ENCODE results near the gene CCDC182. TPM values are rescaled to one million over a fixed set of nuclear protein-coding genes. Genes with fewer than 3 reads are reported as not detected.

The CCDC182 gene
- total RNA-seq, 1 donor from 2014 or later: not detected

GRCh38 chr17:57735230-57735629, 9.9 kb downstream of the CCDC182 start:
- H3K27me3 Mint-ChIP-seq (ENCODE audit: insufficient read depth): peaks cover 32% of the 10 kb centered on the region
- H3K36me3 Mint-ChIP-seq (ENCODE audit: low read depth): no peaks in the 10 kb centered on the region
- intact Hi-C loops (cut with micrococcal nuclease): no loop called here
- H3K4me3 Mint-ChIP-seq: no peak overlapping the region
- peaks cover 6% of the 10 kb centered on the region for H3K4me1 Mint-ChIP-seq (ENCODE audit: low read depth)
- H3K27ac Mint-ChIP-seq: no peak overlapping the region
- DNase-seq (ENCODE audit: low spot score): no peak
- H3K9me3 Mint-ChIP-seq: no peaks in the 10 kb centered on the region

DNA sequence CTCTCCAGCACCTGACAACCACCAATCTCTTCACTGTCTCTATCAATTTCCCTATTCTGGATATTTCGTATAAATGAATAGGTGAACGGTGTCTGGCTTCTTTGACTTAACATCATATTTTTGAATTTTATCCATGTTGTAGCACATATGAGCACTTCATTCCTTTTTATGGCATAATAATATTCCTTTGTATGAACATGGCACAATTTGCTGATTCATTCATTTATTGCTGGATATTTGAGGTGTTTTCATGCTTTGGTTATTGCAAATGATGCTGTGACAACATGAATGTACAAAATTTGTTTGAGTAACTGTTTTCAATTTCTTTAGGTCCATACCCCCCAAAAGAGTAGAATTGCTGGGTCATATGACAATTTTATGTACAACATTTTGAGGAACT, 12.0 kb downstream of the CCDC182 start:
- Mint-ChIP-seq H3K4me3 (no peak overlapping the region), H3K27me3 (ENCODE audit: insufficient read depth) (peaks cover 27% of the 10 kb centered on the region), H3K27ac (no peak overlapping the region), H3K4me1 (ENCODE audit: low read depth) (no peaks in the 10 kb centered on the region), H3K9me3 (no peaks in the 10 kb centered on the region), H3K36me3 (ENCODE audit: low read depth) (no peaks in the 10 kb centered on the region)
- no peak for DNase-seq (ENCODE audit: low spot score)
- intact Hi-C loops (cut with micrococcal nuclease): no loop called here

DNA sequence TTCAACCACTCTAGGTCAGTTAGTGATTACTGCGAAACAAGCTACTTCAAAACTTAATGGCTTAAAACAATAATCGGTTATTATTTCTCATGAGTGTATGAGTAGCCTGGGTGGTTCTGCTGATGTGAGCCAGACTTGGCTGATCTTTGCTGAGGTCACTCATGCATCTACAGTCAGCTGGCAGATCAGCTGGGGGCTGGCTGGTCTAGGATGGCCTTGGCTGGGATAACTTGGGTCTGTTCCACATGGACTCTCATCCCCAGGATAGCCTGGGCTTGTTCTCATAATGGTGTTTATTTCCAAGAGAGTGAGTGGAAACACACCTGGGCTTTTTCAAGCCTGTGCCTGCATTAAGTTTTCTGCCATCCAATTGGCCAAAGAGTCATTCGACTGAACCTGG, 13.0 kb downstream of the CCDC182 start:
- Mint-ChIP-seq H3K4me3 (no peak overlapping the region), H3K27ac (no peak overlapping the region), H3K27me3 (ENCODE audit: insufficient read depth) (peaks cover 25% of the 10 kb centered on the region), H3K36me3 (ENCODE audit: low read depth) (no peaks in the 10 kb centered on the region), H3K4me1 (ENCODE audit: low read depth) (no peaks in the 10 kb centered on the region), H3K9me3 (no peaks in the 10 kb centered on the region)
- no peak for DNase-seq (ENCODE audit: low spot score)
- intact Hi-C loops (cut with micrococcal nuclease): no loop called here

- Mint-ChIP-seq H3K27me3 (ENCODE audit: insufficient read depth) (peaks cover 23% of the 10 kb centered on the region), H3K9me3 (no peaks in the 10 kb centered on the region), H3K27ac (no peak overlapping the region), H3K36me3 (ENCODE audit: low read depth) (no peaks in the 10 kb centered on the region), H3K4me1 (ENCODE audit: low read depth) (no peaks in the 10 kb centered on the region), H3K4me3 (no peak overlapping the region)
- intact Hi-C loops (cut with micrococcal nuclease): no loop called here
- no peak for DNase-seq (ENCODE audit: low spot score)
Measured at GRCh38 chr17:57730026-57730701, 14.9 kb downstream of the CCDC182 start.

DNA sequence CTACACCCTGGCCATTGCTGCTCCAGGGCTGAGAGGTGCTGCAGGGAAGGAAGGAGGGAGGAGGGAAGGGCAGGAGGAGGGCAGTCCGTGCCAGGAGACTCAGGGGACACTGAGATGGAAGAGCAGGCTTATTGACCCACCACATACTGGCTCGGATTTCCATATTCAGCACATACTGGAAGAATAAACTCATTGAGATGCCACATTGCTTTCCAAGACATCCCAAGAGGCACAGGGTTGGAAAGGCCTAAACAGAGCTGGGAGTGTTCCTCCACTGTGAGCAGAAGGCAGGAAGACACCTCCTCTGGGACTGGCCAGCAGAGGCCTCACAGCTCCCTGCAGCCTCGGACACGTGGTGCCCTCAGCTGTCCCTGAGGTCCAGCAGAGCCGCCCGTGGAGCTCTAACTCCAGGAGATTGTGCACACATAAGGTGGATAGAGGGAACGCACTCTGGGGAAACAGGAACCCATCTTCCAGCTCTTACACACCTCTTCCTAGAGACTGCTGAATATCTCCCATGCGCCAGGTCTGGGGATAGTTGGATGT, 17.4 kb downstream of the CCDC182 start:
- intact Hi-C loops (cut with micrococcal nuclease): no loop called here
- Mint-ChIP-seq H3K27me3 (ENCODE audit: insufficient read depth) (peaks cover 17% of the 10 kb centered on the region), H3K27ac (no peak overlapping the region), H3K36me3 (ENCODE audit: low read depth) (no peaks in the 10 kb centered on the region), H3K4me3 (no peak overlapping the region), H3K9me3 (no peaks in the 10 kb centered on the region), H3K4me1 (ENCODE audit: low read depth) (no peaks in the 10 kb centered on the region)
- no peak for DNase-seq (ENCODE audit: low spot score)

DNA sequence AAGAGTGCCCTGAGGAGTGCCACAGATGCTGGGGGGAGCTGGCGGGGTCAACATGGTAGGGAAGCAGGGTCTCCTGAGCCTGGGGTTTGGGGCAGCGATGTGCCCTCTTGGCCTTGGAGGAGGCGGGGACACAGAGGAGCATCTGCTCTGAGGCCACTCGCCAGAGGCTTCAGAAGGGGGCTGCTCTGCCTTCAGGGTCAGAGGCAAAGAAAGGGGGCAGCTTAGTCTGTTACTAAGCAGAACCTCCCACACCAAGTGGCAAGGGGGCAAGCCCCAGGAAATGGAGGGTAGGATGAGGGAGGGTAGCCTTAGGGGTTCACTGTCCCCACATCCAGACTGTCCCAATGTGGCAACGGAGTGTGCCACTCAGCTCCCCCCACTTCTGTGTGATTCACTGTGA, 18.3 kb downstream of the CCDC182 start:
- Mint-ChIP-seq H3K27me3 (ENCODE audit: insufficient read depth) (peaks cover 14% of the 10 kb centered on the region), H3K36me3 (ENCODE audit: low read depth) (no peaks in the 10 kb centered on the region), H3K27ac (no peak overlapping the region), H3K4me3 (no peak overlapping the region), H3K4me1 (ENCODE audit: low read depth) (no peaks in the 10 kb centered on the region), H3K9me3 (no peaks in the 10 kb centered on the region)
- DNase-seq (ENCODE audit: low spot score): no peak
- intact Hi-C loops (cut with micrococcal nuclease): no loop called here

GRCh38 chr17:57726213-57726790, 18.8 kb downstream of the CCDC182 start:
- intact Hi-C loops (cut with micrococcal nuclease): no loop called here
- Mint-ChIP-seq H3K27ac (no peak overlapping the region), H3K36me3 (ENCODE audit: low read depth) (no peaks in the 10 kb centered on the region), H3K27me3 (ENCODE audit: insufficient read depth) (peaks cover 14% of the 10 kb centered on the region), H3K4me1 (ENCODE audit: low read depth) (no peaks in the 10 kb centered on the region), H3K4me3 (no peak overlapping the region), H3K9me3 (no peaks in the 10 kb centered on the region)
- no peak for DNase-seq (ENCODE audit: low spot score)

DNA sequence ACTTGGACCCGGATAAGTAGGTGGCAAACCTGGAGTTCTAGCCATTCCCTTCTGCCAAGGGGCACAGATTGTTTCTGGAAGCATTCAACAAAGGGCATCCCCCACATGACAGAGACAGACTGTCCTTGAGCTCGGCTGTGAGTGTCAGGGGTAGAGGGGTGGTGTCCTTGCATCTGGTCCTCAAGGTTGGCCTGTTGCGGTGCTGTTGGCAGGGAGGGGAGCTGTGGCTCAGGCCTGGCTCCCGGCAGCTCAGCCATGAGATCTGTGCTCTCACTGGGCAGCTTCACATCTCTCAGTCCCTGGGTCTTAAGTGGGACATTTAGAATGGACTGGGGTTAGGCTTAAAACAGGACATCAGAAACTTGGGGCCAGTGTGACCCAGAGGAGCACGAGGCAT, 20.4 kb downstream of the CCDC182 start:
- Mint-ChIP-seq H3K9me3 (no peaks in the 10 kb centered on the region), H3K27ac (no peak overlapping the region), H3K4me3 (no peak overlapping the region), H3K36me3 (ENCODE audit: low read depth) (no peaks in the 10 kb centered on the region), H3K4me1 (ENCODE audit: low read depth) (no peaks in the 10 kb centered on the region), H3K27me3 (ENCODE audit: insufficient read depth) (peaks cover 6% of the 10 kb centered on the region)
- no peak for DNase-seq (ENCODE audit: low spot score)
- intact Hi-C loops (cut with micrococcal nuclease): no loop called here

DNA sequence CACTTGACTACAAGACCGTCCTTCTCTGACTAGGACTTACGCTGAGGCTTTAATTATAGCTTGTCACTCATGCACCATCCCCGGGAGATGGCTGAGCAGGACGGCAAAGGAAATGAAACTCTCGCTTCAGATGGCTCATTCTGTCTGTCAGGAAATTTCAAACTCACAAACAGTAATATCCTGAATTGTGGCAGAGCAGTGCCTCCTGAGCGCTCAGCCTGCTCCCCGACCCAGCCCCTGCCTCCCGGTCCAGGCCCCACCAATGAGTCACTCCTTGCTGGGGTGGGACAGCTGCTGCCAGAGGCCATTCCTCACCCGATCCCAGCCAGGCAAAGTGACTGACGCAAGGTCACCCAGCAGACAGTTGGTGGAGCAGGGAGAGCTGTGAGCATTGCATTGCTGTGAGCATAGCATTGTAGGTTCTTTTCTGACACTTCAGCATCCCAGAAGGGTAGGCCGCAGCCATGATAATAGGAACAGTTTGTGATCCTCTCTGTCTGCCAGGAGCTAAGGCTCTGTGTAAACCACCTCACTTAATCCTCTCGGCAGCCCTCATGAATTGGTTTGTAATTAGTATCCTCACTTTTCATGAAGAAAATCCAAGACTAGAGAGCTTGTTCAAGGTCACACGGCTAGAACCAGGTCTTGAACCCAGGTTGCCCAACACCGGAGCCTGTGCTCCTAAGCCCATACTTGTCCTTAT, 20.9 kb downstream of the CCDC182 start:
- intact Hi-C loops (cut with micrococcal nuclease): no loop called here
- no peak overlapping the region for H3K4me3 Mint-ChIP-seq
- H3K27ac Mint-ChIP-seq: no peak overlapping the region
- H3K36me3 Mint-ChIP-seq (ENCODE audit: low read depth): no peaks in the 10 kb centered on the region
- peaks cover 8% of the 10 kb centered on the region for H3K27me3 Mint-ChIP-seq (ENCODE audit: insufficient read depth)
- no peak for DNase-seq (ENCODE audit: low spot score)
- no peaks in the 10 kb centered on the region for H3K9me3 Mint-ChIP-seq
- H3K4me1 Mint-ChIP-seq (ENCODE audit: low read depth): no peaks in the 10 kb centered on the region

- Mint-ChIP-seq H3K4me3 (no peak overlapping the region), H3K27me3 (ENCODE audit: insufficient read depth) (peaks cover 6% of the 10 kb centered on the region), H3K9me3 (no peaks in the 10 kb centered on the region), H3K4me1 (ENCODE audit: low read depth) (no peaks in the 10 kb centered on the region), H3K36me3 (ENCODE audit: low read depth) (no peaks in the 10 kb centered on the region), H3K27ac (no peak overlapping the region)
- intact Hi-C loops (cut with micrococcal nuclease): no loop called here
- DNase-seq (ENCODE audit: low spot score): no peak
Measured at GRCh38 chr17:57723427-57724025, 21.6 kb downstream of the CCDC182 start.

- Mint-ChIP-seq H3K27ac (no peak overlapping the region), H3K27me3 (ENCODE audit: insufficient read depth) (peaks cover 7% of the 10 kb centered on the region), H3K4me3 (no peak overlapping the region), H3K36me3 (ENCODE audit: low read depth) (no peaks in the 10 kb centered on the region), H3K4me1 (ENCODE audit: low read depth) (no peaks in the 10 kb centered on the region), H3K9me3 (no peaks in the 10 kb centered on the region)
- intact Hi-C loops (cut with micrococcal nuclease): no loop called here
- no peak for DNase-seq (ENCODE audit: low spot score)
Measured at GRCh38 chr17:57722704-57723043, 22.4 kb downstream of the CCDC182 start.

DNA sequence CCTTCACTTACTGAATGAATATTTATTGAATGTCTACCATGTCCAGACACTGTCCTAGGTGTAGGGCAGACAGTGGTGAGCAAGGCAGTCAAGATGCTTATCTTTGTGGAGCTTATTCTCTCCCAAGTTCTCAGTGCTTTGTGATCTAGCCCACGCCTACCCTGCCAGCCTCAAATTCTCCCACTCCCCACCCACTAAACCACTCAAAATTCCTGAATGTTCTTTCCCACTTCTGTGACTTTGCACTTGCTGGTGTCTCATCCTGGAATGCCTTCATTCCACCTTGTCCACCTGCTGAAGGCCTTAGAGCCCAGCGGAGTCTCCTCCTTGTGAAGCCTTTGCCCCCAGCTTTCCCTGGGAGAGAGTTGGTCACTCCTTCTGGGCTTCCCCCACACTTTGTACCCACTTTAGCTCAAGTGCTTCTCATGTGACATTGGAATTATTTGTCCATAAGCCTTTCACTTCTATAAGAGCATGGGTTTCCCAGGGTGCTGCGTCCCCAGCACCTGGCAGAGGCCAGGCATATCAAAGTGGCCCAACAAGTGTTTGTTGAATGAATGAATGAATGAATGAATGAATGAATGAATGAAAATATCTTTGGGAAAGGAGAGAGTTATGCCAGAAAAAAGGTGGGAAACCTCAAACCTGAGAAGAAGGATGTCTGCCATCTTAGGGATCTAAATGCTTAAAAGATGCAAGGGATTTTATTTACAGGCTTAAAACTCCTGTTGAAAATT, 23.0 kb downstream of the CCDC182 start:
- Mint-ChIP-seq H3K9me3 (no peaks in the 10 kb centered on the region), H3K27ac (no peak overlapping the region), H3K27me3 (ENCODE audit: insufficient read depth) (peaks cover 11% of the 10 kb centered on the region), H3K4me1 (ENCODE audit: low read depth) (no peaks in the 10 kb centered on the region), H3K4me3 (no peak overlapping the region), H3K36me3 (ENCODE audit: low read depth) (no peaks in the 10 kb centered on the region)
- intact Hi-C loops (cut with micrococcal nuclease): no loop called here
- no peak for DNase-seq (ENCODE audit: low spot score)
